GM21737 (cell line): ENCODE data around the gene TIPIN.
"Not testable (repeated sequence)": the region's sequence is repeated elsewhere in the genome, so short reads cannot be mapped to it uniquely, and the experiment has no call there.

Experiments
- ATAC-seq: cut with Tn5 transposase; IDR thresholded peaks from one replicate; pipeline ENCODE4 v1.9.1; 2021; ENCODE audit warnings: mild to moderate bottlenecking, moderate library complexity; ENCODE audit not compliant: unreplicated experiment

TIPIN gene

DNA sequence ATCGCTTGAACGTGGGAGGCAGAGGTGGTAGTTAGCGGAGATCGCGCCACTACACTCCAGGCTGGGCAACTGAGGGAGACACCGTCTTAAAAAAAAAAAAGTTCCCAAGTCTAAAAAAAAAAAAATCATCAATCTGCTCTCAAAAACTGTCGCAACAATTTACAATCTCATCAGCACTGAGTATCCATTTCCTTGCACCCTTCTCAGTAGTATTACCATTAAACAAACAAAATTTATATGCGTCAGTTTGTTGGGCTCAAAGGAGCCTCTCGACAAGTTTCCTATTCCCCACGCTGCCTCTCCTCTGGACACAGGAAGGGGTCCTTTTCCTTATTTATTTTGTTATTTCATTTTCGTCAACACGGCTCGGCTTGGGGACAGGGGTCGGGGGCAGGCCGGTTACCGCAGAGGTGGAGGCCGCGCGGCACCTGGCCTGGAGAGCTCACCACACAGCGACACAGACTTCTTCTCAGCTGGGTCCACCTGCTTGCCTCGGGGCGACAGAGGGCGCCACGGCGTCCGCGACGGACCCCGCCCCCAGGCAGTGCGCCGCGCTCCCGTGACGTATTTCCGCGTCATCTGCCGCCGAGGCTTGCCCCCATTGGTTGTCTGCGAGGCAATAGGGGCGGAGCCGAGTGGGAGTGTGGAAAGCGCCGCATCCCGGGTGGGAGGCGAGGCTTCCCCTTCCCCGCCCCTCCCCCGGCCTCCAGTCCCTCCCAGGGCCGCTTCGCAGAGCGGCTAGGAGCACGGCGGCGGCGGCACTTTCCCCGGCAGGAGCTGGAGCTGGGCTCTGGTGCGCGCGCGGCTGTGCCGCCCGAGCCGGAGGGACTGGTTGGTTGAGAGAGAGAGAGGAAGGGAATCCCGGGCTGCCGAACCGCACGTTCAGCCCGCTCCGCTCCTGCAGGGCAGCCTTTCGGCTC lies 30.0 kb upstream of the TIPIN start, which contains the start of gene MAP2K1:
TSS of gene MAP2K1 (plus strand) at position 709 of the 920 bp plus-strand sequence. CDS start 436 bp downstream, outside the sequence.
- peak; percentile 82 for ATAC-seq

DNA sequence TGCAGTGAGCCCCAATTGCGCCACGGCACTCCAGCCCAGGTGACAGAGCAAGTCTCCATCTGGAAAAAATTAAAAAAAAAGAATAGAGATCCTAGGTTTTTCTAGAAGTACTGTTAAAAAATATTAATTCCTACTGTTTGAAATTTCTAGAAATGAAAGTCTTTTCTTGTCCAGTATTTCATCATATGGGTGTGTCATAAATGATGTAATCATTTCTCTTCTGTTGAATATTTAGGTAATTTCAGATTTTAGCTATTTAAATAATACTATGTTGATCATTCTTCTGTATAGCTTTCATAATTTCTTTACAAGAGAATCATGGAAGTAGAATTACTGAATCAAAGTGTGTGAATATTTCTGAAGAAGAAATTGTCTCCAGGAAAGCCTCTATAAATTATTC lies 24.9 kb upstream of the TIPIN start:
- ATAC-seq: not testable (repeated sequence)

GRCh38 chr15:66378814-66379430 lies 22.4 kb upstream of the TIPIN start:
- no peak for ATAC-seq

GRCh38 chr15:66374179-66374578 lies 17.7 kb upstream of the TIPIN start:
- ATAC-seq: no peak

DNA sequence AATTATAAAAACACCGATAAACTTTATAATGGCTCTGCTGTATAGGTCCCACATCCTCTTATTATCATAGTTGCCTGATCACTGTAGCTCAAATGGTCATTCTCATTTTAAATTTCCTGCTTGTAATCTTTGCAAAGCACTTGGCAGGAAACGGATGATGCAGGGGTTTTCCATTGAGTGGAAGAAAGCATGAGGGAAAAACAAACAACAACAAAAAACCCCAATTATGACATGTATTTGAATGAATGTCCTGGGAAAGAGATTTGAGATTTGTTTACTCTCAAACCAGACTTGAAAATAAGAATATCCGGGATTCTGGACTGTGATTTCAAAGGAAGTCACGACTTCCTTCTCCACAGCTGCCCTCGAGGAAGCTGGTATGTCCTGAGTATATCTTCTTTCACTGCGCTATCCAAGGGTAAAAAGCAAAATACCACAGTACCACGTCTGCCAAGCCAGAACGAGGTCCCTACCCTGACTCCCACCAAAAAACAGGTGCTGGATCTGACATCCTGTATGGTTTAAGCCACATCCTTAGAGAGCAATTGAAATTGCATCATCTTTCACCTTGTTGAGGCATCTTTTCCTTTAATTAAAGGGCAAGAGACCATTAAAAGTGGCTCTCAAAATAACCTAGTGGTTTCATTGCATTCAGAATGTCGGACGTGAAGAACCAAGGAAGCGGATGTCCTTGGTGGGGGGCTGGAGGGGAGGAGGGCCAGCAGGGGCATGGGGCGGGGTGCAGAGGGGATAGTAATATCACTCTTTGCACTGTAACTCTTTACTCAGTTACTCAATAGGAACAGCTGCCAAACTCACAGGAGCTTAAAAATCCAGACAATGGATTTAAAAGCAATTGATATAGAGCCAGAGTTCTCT lies 13.5 kb upstream of the TIPIN start:
- no peak for ATAC-seq

- ATAC-seq: no peak
Measured at GRCh38 chr15:66364944-66365528, 8.6 kb upstream of the TIPIN start.

- ATAC-seq: no peak
Measured at GRCh38 chr15:66362776-66363175, 6.3 kb upstream of the TIPIN start.

DNA sequence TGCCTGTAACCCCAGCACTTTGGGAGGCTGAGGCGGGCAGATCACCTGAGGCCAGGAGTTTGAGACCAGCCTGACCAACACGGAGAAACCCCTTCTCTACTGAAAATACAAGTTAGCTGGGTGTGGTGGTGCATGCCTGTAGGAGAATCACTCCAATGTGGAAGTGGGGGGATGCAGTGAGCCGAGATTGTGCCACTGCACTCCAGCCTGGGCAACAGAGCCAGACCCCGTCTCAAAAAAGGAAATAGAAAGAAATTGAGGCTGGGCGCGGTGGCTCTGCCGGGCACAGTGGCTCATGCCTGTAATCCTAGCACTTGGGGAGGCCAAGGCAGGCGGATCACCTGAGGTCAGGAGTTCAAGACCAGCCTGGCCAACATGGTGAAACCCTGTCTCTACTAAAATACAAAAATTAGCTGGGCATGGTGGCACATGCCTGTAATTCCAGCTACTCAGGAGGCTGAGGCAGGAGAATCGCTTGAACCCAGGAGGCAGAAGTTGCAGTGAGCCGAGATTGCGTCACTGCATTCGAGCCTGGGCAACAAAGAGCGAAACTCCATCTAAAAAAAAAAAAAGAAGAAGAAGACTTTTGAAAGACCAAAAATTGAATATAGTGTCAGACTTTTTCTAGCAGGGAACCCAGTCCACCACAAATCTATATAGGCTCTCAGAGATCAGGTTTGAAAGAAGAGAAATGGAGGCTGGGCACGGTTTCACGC lies 5.4 kb upstream of the TIPIN start:
- not testable (repeated sequence) for ATAC-seq

- no peak for ATAC-seq
Measured at GRCh38 chr15:66359740-66360139, 3.3 kb upstream of the TIPIN start.

DNA sequence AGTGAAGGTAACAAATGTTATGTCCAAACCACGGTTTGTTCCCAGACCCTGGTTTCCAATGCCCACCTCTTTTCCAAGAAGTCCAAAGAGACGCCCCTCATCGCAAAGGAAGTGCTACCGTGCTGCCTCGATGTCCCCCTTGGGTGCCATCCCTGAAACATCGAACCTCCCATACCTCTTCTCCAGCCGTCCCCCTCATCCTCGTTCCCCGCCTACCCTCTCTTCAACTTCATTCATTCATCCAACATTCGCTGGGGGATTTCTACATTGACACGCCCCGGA lies 467 bp downstream of the TIPIN start:
- no peak for ATAC-seq

DNA sequence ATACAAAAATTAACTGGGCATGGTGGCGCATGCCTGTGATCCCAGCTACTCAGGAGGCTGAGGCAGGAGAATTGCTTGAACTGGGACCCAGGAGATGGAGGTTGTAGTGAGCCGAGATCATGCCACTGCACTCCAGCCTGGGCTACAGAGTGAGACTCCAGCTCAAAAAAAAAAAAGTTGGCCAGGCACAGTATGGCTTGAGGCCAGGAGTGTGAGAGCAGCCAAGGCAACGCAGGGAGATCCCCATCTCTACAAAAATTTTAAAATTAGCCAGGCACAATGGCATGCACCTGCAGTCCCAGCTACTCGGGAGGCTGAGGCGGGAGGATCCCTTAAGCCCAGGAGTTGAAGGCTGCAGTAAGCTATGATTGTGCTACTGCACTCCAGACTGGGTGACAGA lies 8.0 kb downstream of the TIPIN start:
- ATAC-seq: not testable (repeated sequence)

- ATAC-seq: no peak
Measured at GRCh38 chr15:66328771-66329170, 27.7 kb downstream of the TIPIN start.

DNA sequence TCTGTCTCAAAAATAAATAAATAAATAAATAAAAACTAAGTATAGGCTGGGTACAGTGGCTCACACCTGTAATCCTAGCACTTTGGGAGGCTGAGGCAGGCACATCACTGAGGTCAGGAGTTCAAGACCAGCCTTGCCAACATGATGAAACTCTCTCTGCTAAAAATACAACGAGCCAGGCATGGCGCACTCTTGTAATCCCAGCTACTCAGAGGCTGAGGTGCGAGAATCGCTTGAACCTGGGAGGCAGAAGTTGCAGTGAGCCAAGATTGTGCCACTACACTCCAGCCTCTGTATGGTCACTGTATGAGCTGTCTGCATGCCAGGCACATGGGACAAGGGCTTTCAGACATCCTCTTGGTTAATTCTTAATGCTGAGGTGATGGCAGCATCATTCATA lies 28.7 kb downstream of the TIPIN start:
- ATAC-seq: no peak

DNA sequence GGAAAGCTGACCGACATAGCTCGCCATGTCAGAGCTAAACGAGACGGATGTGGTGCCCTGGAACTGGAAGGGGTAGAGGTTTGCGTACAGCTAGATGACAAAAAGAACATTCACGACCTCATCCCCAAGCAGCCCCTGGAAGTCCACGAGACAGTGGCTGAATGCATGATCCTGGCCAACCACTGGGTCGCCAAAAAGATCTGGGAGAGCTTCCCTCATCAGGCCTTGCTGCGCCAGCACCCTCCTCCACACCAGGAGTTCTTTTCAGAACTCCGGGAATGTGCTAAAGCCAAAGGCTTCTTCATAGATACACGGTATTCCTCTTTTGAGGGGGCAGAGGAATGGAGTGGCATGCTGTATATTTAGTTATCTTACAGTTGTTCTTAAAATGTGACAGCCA lies 30.4 kb downstream of the TIPIN start:
- no peak for ATAC-seq

GRCh38 chr15:66323312-66323928 lies 33.1 kb downstream of the TIPIN start:
- ATAC-seq: no peak

DNA sequence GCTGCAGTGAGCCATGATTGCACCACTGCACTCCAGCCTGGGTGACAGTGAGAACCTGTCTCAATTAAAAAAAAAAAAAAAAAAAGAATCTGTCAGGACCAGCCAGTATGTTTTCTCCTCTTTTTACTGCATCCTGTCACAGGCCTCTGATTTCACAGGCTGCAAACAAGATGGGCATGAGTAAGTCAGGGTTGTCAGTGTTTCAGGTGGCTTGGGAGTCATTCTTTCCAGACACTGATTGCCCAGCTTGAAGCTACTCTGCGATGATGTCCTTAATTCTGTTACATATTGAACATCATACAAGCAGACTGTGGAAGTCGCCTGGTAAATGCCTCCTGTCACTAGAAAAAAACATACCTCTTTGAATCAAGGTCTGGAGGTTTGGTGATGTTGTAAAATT lies 44.3 kb downstream of the TIPIN start:
- ATAC-seq: no peak

GRCh38 chr15:66310786-66311185 lies 45.7 kb downstream of the TIPIN start:
- no peak for ATAC-seq

GRCh38 chr15:66309828-66310227 lies 46.7 kb downstream of the TIPIN start:
- no peak for ATAC-seq

DNA sequence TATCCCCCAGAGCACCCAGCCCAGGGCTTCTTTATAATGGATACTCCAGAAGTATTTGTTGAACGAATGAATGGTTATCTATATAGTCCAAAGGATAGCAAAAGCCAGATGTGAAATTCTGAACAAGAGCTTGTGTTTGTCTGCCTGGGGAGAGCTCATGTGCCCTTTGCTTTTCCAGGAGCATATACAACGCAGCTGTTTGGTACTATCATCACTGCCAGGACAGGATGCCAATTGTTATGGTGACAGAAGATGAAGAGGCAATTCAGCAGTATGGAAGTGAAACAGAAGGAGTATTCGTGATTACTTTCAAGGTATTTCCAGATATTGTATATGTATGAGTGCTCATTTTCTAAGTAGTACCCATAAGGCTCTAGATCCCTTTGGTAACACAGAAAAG lies 48.0 kb downstream of the TIPIN start:
- no peak for ATAC-seq

DNA sequence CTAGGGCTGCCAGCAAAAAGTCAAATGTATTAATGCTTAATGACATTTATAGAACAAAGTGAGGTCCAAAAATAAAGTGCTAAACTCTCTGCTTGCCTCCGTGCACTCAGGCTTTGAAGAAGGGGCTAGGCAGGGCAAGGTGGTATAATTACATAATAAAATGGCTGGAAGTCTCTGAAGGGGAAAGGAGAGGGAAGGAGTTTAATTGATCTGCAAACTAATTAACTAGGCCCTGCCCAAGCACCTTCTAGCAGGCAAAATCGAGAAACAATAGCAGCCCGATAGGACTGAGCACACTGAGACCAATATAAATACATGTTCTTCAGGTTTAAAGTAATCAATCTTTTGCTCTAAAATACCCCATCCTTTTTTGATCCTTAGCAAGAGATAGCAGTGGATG lies 50.1 kb downstream of the TIPIN start:
- ATAC-seq: no peak
